ENCODE results near the gene VPS13C. TPM values are rescaled to one million over a fixed set of nuclear protein-coding genes. Genes with fewer than 3 reads are reported as not detected.

VPS13C gene
- total and polyA plus RNA-seq, 2 experiments from 2014 or later = 8.7 to 21.7 TPM

- Histone ChIP-seq H2AFZ (no peak overlapping the region), H3K4me2 (ENCODE audit: unreplicated experiment) (peak overlapping the region; percentile 96), H3K4me3 (no peak overlapping the region), H3K79me2 (ENCODE audit: insufficient read depth) (peaks cover 57% of the 10 kb centered on the region), H3K27me3 (replicated peaks; ENCODE audit: insufficient read depth) (no peaks in the 10 kb centered on the region), H3K27ac (no peak overlapping the region), H3F3A (ENCODE audit: insufficient read depth) (peaks cover 7% of the 10 kb centered on the region), H3K9me2 (ENCODE audit: insufficient read depth) (no peaks in the 10 kb centered on the region), H3K4me1 (ENCODE audit: insufficient read depth) (peaks cover 4% of the 10 kb centered on the region; the same call in 1 of the 2 replicates), H3K9me3 (ENCODE audit: low read depth) (no peaks in the 10 kb centered on the region), H4K20me1 (ENCODE audit: insufficient read depth) (no peaks in the 10 kb centered on the region), H3K9ac (no peak overlapping the region), H3K36me3 (ENCODE audit: low read depth) (no peaks in the 10 kb centered on the region)
- 77 to 81% methylated on average over 5 of the region's 5 CpGs for WGBS, 2 experiments (ENCODE audit: low coverage in 1 of 2, low lambda C conversion rate in 2 of 2, missing lambda C conversion rate in 2 of 2)
- DNase-seq = no peak
- in situ Hi-C loops (cut with MboI) = no loop called here
- no peak for TF ChIP-seq EZH2 (IDR thresholded peaks at IDR 0.05; ENCODE audit: insufficient read depth, poor library complexity, severe bottlenecking)
- no peak for TF ChIP-seq EZH2phosphoT487 (IDR thresholded peaks at IDR 0.05; ENCODE audit: insufficient read depth, low read depth)
Observed at GRCh38 chr15:62058327-62059028, 1.8 kb downstream of the VPS13C start.

- TF ChIP-seq EZH2phosphoT487 (IDR thresholded peaks at IDR 0.05; ENCODE audit: insufficient read depth, low read depth) (no peak), EZH2 (IDR thresholded peaks at IDR 0.05; ENCODE audit: insufficient read depth, poor library complexity, severe bottlenecking) (no peak)
- WGBS, 2 experiments (ENCODE audit: low coverage in 1 of 2, low lambda C conversion rate in 2 of 2, missing lambda C conversion rate in 2 of 2) = 96 to 98% methylated on average over 4 of the region's 4 CpGs
- H3F3A ChIP-seq (ENCODE audit: insufficient read depth) = peaks cover 7% of the 10 kb centered on the region
- no peaks in the 10 kb centered on the region for H3K9me2 ChIP-seq (ENCODE audit: insufficient read depth)
- H3K9me3 ChIP-seq (ENCODE audit: low read depth) = no peaks in the 10 kb centered on the region
- no peak overlapping the region for H3K4me2 ChIP-seq (ENCODE audit: unreplicated experiment)
- no peaks in the 10 kb centered on the region for H3K27me3 ChIP-seq (replicated peaks; ENCODE audit: insufficient read depth)
- H2AFZ ChIP-seq = no peak overlapping the region
- no peak overlapping the region for H3K27ac ChIP-seq
- H3K4me3 ChIP-seq = no peak overlapping the region
- H4K20me1 ChIP-seq (ENCODE audit: insufficient read depth) = no peaks in the 10 kb centered on the region
- peaks cover 67% of the 10 kb centered on the region for H3K79me2 ChIP-seq (ENCODE audit: insufficient read depth)
- H3K36me3 ChIP-seq (ENCODE audit: low read depth) = no peaks in the 10 kb centered on the region
- H3K9ac ChIP-seq = no peak overlapping the region
- no peak for DNase-seq
- peaks cover 4% of the 10 kb centered on the region; the same call in 1 of the 2 replicates for H3K4me1 ChIP-seq (ENCODE audit: insufficient read depth)
- in situ Hi-C loops (cut with MboI) = no loop called here
Observed at GRCh38 chr15:62057341-62057980, 2.8 kb downstream of the VPS13C start.

- in situ Hi-C loops (cut with MboI) = no loop called here
- TF ChIP-seq EZH2phosphoT487 (IDR thresholded peaks at IDR 0.05; ENCODE audit: insufficient read depth, low read depth) (no peak), EZH2 (IDR thresholded peaks at IDR 0.05; ENCODE audit: insufficient read depth, poor library complexity, severe bottlenecking) (no peak)
- no peak overlapping the region for H3K9ac ChIP-seq
Observed at GRCh38 chr15:62054979-62055378, 5.3 kb downstream of the VPS13C start.

GRCh38 chr15:62053439-62054085, 6.7 kb downstream of the VPS13C start:
- TF ChIP-seq EZH2 (IDR thresholded peaks at IDR 0.05; ENCODE audit: insufficient read depth, poor library complexity, severe bottlenecking) = no peak
- TF ChIP-seq EZH2phosphoT487 (IDR thresholded peaks at IDR 0.05; ENCODE audit: insufficient read depth, low read depth) = no peak
- H3K4me2 ChIP-seq (ENCODE audit: unreplicated experiment) = no peak overlapping the region
- in situ Hi-C loops (cut with MboI) = no loop called here
- H3F3A ChIP-seq (ENCODE audit: insufficient read depth) = no peaks in the 10 kb centered on the region
- H3K4me3 ChIP-seq = no peak overlapping the region
- H3K27ac ChIP-seq = no peak overlapping the region
- DNase-seq = no peak
- no peaks in the 10 kb centered on the region for H3K9me3 ChIP-seq (ENCODE audit: low read depth)
- peaks cover 84% of the 10 kb centered on the region for H3K79me2 ChIP-seq (ENCODE audit: insufficient read depth)
- WGBS, 2 experiments (ENCODE audit: low coverage in 1 of 2, low lambda C conversion rate in 2 of 2, missing lambda C conversion rate in 2 of 2) = 77 to 79% methylated on average over 5 of the region's 5 CpGs
- H3K4me1 ChIP-seq (ENCODE audit: insufficient read depth) = no peaks in the 10 kb centered on the region
- no peaks in the 10 kb centered on the region for H3K27me3 ChIP-seq (replicated peaks; ENCODE audit: insufficient read depth)
- no peak overlapping the region for H2AFZ ChIP-seq
- H3K9me2 ChIP-seq (ENCODE audit: insufficient read depth) = no peaks in the 10 kb centered on the region
- H3K9ac ChIP-seq = no peak overlapping the region
- no peaks in the 10 kb centered on the region for H4K20me1 ChIP-seq (ENCODE audit: insufficient read depth)
- H3K36me3 ChIP-seq (ENCODE audit: low read depth) = no peaks in the 10 kb centered on the region

More at GRCh38 chr15:62054979-62055378, 5.3 kb downstream of the VPS13C start:
- H3K9me2 ChIP-seq (ENCODE audit: insufficient read depth) = no peaks in the 10 kb centered on the region
- no peak overlapping the region for H3K4me2 ChIP-seq (ENCODE audit: unreplicated experiment)
- no peaks in the 10 kb centered on the region for H3K9me3 ChIP-seq (ENCODE audit: low read depth)
- H3K79me2 ChIP-seq (ENCODE audit: insufficient read depth) = peaks cover 92% of the 10 kb centered on the region
- no peaks in the 10 kb centered on the region for H4K20me1 ChIP-seq (ENCODE audit: insufficient read depth)
- no peaks in the 10 kb centered on the region for H3K36me3 ChIP-seq (ENCODE audit: low read depth)
- H3F3A ChIP-seq (ENCODE audit: insufficient read depth) = peaks cover 7% of the 10 kb centered on the region
- H2AFZ ChIP-seq = no peak overlapping the region
- H3K4me1 ChIP-seq (ENCODE audit: insufficient read depth) = peaks cover 4% of the 10 kb centered on the region; the same call in 1 of the 2 replicates
- DNase-seq = no peak
- 94 to 96% methylated on average over 5 of the region's 5 CpGs for whole genome bisulfite sequencing, 2 experiments (ENCODE audit: low coverage in 1 of 2, low lambda C conversion rate in 2 of 2, missing lambda C conversion rate in 2 of 2)
- H3K27ac ChIP-seq = no peak overlapping the region
- H3K4me3 ChIP-seq = no peak overlapping the region
- no peaks in the 10 kb centered on the region for H3K27me3 ChIP-seq (replicated peaks; ENCODE audit: insufficient read depth)
